HG03025 (cell line): ENCODE measurements around the gene PLEKHA5.
"Not testable (repeated sequence)": the region's sequence is repeated elsewhere in the genome, so short reads cannot be mapped to it uniquely, and the experiment has no call there.

Source experiments
- ATAC-seq: cut with Tn5 transposase; IDR thresholded peaks from one replicate; pipeline ENCODE4 v1.9.1; 2021; ENCODE audit warnings: mild to moderate bottlenecking, moderate library complexity; ENCODE audit not compliant: unreplicated experiment, low FRiP score

PLEKHA5 gene

GRCh38 chr12:19227190-19227879 is 97.8 kb downstream of the PLEKHA5 start:
- no peak for ATAC-seq

GRCh38 chr12:19227880-19228210 is 98.3 kb downstream of the PLEKHA5 start:
- no peak for ATAC-seq

GRCh38 chr12:19229021-19229420 is 99.5 kb downstream of the PLEKHA5 start:
- ATAC-seq = not testable (repeated sequence)

GRCh38 chr12:19230299-19230866 is 100.8 kb downstream of the PLEKHA5 start:
- ATAC-seq = no peak

GRCh38 chr12:19230896-19231295 is 101.4 kb downstream of the PLEKHA5 start:
- no peak for ATAC-seq

GRCh38 chr12:19234171-19234704 is 104.7 kb downstream of the PLEKHA5 start:
- no peak for ATAC-seq

GRCh38 chr12:19234981-19235871 is 105.7 kb downstream of the PLEKHA5 start:
- no peak for ATAC-seq

- no peak for ATAC-seq
Observed at GRCh38 chr12:19236656-19237055, 107.1 kb downstream of the PLEKHA5 start.

- no peak for ATAC-seq
Observed at GRCh38 chr12:19238540-19238939, 109.0 kb downstream of the PLEKHA5 start.

GRCh38 chr12:19239102-19239501 is 109.6 kb downstream of the PLEKHA5 start:
- no peak for ATAC-seq

GRCh38 chr12:19239616-19240234 is 110.2 kb downstream of the PLEKHA5 start:
- ATAC-seq = no peak

- ATAC-seq = no peak
Observed at GRCh38 chr12:19242581-19242980, 113.0 kb downstream of the PLEKHA5 start.

GRCh38 chr12:19243551-19243950 is 114.0 kb downstream of the PLEKHA5 start:
- no peak for ATAC-seq

GRCh38 chr12:19244312-19244711 is 114.8 kb downstream of the PLEKHA5 start:
- ATAC-seq = no peak

GRCh38 chr12:19245106-19245505 is 115.6 kb downstream of the PLEKHA5 start:
- ATAC-seq = no peak

- ATAC-seq = no peak
Observed at GRCh38 chr12:19245666-19246065, 116.1 kb downstream of the PLEKHA5 start.

GRCh38 chr12:19246933-19247332 is 117.4 kb downstream of the PLEKHA5 start:
- ATAC-seq = no peak

- no peak for ATAC-seq
Observed at GRCh38 chr12:19248929-19249602, 119.5 kb downstream of the PLEKHA5 start.

GRCh38 chr12:19251481-19252132 is 122.1 kb downstream of the PLEKHA5 start:
- no peak for ATAC-seq

GRCh38 chr12:19260135-19260534 is 130.6 kb downstream of the PLEKHA5 start:
- no peak for ATAC-seq
